AG10803 (cell line): ENCODE data around the gene INPP5B.

Experiments
- DNase-seq: peaks from one replicate; pipeline ENCODE4 v3.0.0; 2010; ENCODE audit warnings: low read depth
- H3K4me3 ChIP-seq: 2 replicates; pipeline ENCODE4 v1.5.1; 2011; ENCODE audit warnings: mild to moderate bottlenecking, low read length, control low read depth
- TF ChIP-seq, protein P1 (sequence below): conservative IDR thresholded peaks from 2 replicates; pipeline ENCODE4 v1.5.1; 2011; ENCODE audit warnings: mild to moderate bottlenecking, low read length, control low read depth, inconsistent platforms

The INPP5B gene

DNA sequence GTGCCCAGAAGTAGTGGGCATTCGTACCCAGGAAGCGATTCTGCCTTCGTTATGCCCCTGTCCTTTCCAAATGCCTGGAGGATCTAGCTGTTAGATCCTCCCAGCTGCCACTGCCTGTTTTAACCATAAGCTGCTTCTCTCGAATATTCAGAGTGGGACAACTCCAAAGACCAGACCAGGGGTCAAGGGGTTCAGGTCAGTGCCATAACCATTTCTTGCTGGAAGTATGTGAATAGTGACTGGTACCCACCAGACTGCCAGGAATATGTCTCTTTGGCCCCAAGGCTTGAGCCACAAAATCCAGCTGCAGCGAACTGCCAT lies 86.5 kb downstream of the INPP5B start:
- TF ChIP-seq, protein P1, sequence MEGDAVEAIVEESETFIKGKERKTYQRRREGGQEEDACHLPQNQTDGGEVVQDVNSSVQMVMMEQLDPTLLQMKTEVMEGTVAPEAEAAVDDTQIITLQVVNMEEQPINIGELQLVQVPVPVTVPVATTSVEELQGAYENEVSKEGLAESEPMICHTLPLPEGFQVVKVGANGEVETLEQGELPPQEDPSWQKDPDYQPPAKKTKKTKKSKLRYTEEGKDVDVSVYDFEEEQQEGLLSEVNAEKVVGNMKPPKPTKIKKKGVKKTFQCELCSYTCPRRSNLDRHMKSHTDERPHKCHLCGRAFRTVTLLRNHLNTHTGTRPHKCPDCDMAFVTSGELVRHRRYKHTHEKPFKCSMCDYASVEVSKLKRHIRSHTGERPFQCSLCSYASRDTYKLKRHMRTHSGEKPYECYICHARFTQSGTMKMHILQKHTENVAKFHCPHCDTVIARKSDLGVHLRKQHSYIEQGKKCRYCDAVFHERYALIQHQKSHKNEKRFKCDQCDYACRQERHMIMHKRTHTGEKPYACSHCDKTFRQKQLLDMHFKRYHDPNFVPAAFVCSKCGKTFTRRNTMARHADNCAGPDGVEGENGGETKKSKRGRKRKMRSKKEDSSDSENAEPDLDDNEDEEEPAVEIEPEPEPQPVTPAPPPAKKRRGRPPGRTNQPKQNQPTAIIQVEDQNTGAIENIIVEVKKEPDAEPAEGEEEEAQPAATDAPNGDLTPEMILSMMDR: no peak
- H3K4me3 ChIP-seq: peak overlapping the region; percentile 99
- DNase-seq: no peak

GRCh38 chr1:37859507-37860345 lies 87.1 kb downstream of the INPP5B start, which contains the start of gene MTF1:
MTF1 (minus strand) TSS chr1:37859592; CDS start chr1:37857658, 1,934 bp downstream.
- TF ChIP-seq, protein P1: peak; percentile 75
- H3K4me3 ChIP-seq: peak within 1 kb of the TSS; percentile 99
- peak; percentile 95 for DNase-seq

GRCh38 chr1:37858931-37859506 lies 87.8 kb downstream of the INPP5B start:
- peak; percentile 43 for DNase-seq
- H3K4me3 ChIP-seq: peak overlapping the region; percentile 99
- TF ChIP-seq, protein P1: no peak

- DNase-seq: no peak
- TF ChIP-seq, protein P1: no peak
- H3K4me3 ChIP-seq: no peak overlapping the region
Observed at GRCh38 chr1:37854406-37854805, 92.4 kb downstream of the INPP5B start.

DNA sequence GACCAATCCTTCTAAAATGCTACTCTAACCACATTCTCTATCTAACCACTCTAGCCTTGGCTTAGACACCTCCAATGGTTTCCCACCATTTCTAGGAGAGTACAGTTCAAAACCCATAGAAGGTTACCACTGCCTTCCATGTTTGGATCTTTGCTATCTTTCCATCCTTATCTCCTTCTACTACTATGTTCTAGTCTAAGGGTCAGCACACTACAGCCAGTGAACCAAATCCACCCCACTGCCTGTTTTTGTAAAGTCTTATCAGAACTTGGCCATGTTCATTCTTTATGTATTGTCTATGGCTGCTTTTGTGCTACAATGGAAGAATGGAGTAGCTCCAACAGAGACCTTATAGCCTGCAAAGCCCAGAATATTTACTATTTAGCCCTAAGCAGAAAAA lies 93.7 kb downstream of the INPP5B start:
- no peak overlapping the region for H3K4me3 ChIP-seq
- TF ChIP-seq, protein P1: no peak
- DNase-seq: no peak

GRCh38 chr1:37851782-37852210 lies 95.1 kb downstream of the INPP5B start:
- peak; percentile 32 for DNase-seq
- H3K4me3 ChIP-seq: no peak overlapping the region

More at GRCh38 chr1:37851782-37852210, 95.1 kb downstream of the INPP5B start:
- TF ChIP-seq, protein P1: no peak
